HG02610 (cell line): ENCODE measurements around the gene SELENOV.

ENCODE experiments used
- ATAC-seq: cut with Tn5 transposase; IDR thresholded peaks from one replicate; pipeline ENCODE4 v1.9.1; 2021; ENCODE audit warnings: mild to moderate bottlenecking, moderate library complexity; ENCODE audit not compliant: unreplicated experiment

SELENOV gene

DNA sequence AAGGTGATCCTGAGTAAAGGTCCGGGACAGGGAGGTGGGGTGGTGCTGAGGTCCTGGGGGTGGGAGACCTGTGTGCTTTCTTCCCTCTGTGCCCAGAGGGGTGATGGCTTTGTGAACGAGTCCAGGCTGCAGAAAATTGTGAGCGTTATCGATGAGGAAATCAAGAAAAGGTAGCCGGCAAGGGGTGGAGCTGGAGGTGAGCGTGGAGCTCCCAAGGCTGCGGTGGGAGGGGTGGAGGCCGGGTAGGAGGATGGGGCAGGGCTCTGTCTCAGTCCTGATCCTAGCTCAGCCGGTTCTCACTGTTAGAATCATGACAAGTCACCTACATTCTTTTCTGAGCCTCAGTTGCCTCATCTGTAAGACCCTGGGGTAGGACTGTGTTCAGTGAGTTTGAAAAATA, 4.0 kb downstream of the SELENOV start:
- no peak for ATAC-seq

DNA sequence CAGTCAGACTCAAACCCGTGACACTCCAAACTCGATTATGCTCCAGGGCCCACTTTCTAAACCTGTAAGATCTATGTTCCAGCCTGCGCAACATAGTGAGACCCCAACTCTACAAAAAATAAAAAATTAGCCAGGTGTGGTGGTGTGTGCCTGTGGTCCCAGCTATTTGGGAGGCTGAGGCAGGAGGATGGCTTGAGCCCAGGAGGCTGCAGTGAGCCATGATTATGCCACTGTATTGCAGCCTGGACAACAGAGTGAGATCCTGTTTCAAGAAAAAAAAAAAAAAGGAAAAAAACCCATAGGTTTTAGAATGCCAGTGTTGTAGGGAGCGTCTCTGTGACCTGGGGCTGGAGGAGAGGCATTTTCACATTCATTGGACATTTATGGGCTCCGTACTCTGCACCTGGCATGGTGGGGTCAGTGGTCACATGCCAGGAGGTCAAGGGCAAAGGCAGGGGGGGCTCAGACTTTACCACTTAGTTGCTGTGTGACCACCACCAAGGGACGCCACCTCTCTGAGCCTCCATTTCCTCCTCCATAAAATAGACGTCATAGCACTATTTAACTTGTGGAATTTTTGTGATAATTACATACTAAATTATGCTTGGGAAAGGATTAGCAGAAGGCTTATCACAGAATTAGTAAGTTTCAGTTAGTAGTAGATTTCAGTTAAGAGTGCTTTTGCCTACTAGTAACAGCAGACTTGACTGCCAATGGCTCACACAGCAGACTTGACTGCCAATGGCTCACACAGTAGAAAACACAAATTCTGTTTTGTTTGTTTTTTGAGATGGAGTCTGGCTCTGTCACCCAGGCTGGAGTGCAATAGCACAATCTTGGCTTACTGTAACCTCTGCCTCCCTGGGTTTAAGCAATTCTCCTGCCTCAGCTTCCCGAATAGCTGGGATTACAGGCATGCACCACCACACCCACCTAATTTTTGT, 5.9 kb downstream of the SELENOV start:
- ATAC-seq: no peak

DNA sequence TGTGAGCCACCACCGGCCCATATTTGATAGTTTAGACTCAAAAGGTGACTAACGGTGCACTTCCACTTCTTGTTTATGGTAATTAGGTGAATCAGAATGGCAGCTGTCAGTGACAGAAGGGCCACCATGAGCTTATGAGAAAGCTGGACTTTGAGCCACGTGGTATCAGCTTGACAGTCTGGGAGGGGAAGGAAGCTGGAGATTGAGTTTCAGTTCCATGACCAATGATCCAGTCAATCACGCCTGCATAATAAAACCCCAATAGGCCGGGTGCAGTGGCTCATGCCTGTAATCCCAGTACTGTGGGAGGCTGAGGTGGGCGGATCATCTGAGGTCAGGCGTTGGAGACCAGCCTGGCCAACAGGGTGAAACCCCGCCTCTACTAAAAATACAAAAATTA, 9.6 kb downstream of the SELENOV start:
- ATAC-seq: no peak

DNA sequence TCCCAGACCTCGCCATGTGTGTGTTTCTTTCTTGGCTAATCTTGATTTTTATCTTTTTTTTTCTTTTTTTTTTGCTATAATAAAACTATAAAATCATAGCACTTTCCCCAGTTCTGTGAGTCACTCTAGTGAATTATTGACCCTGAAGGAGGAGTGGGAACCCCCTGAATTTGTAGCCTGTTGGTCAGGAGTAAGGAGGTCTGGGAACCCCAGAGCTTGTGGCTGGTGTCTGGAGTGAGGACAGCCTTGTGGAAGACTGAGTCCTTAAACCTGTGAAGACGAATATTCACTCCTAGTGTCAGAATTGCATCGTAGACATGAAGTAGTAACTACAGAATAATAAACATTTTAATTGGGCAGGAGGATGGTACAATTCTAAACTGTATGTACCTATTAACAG, 10.3 kb downstream of the SELENOV start:
- ATAC-seq: no peak

DNA sequence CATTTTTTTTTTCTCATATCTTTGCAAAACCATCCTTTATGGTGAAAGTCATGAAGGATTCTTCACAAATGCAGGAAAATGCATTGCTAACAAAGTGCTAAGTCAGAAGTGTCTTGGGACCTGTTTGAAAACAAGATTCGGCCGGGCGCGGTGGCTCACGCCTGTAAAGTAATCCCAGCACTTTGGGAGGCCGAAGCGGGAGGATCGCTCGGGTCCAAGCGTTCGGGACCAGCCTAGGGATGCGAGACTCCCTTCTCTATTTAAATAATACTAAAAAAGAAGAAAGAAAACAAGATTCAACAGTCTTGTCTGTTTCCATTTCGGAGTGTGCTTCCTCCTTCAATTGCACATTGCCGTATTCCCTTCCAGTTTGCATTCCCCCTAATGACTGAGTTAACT, 16.9 kb downstream of the SELENOV start:
- no peak for ATAC-seq

DNA sequence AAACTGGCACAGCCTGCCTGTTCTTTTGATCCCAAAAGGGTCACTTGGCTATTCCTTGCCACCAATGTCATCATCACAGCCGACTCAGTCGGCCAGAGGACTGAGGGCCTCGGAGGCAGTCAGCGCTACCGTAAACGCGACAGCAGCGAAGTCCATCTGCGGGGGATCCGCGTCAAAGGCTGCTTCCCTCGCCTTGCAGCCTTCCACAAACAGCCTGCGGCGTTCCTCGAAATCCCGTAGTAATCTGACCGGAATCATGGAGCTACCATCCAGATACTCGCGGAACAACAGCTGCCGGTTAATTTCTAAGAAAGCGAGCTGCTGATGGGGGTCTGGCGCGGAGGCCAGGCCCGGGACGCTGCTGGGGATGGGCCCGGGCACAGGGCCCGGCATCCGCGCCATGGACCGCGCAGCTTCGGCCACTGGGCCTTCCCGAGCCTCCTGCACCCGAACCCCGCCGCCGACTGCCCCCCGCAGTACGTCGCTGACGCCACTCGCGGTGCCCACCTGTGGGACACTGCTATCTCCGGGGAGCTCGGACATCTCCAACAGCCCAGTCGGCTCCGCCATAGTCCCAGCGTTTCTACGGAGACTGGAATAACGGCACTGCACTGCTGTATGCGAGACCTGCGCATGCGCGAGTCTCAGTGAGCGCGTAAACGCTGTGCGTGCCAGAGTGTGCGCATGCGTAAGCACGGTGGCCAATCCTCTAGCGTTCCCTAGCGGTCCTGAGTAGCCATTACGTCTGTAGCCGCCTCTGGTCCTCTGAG, 17.5 kb downstream of the SELENOV start, which contains the start of gene EID2B:
EID2B (minus strand) TSS at position 620 of the 770 bp plus-strand sequence; CDS start at position 570, 50 bp downstream.
- ATAC-seq: peak; percentile 79

DNA sequence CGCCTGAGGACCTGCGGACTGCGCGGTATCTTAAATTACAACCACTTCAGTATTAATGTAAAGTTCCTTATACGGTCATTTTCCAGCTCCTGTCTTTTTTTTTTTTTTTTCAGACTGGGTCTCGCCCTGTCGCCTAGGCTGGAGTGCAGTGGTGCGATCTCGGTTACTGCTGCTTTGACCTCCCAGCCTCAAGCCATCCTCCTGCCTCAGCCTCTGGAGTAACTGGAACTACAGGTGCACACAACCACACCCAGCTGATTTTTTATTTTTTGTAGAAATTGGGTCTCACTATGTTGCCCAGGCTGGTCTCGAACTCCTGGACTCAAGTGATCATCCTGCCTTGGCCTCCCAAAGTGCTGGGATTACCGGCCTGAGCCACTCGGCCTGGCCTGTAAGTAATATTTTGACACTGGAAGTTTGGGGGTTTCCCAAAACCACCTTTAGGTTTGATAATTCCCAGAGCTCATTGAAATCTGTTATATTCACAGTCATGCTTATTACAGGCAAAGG, 18.1 kb downstream of the SELENOV start:
- ATAC-seq: no peak

DNA sequence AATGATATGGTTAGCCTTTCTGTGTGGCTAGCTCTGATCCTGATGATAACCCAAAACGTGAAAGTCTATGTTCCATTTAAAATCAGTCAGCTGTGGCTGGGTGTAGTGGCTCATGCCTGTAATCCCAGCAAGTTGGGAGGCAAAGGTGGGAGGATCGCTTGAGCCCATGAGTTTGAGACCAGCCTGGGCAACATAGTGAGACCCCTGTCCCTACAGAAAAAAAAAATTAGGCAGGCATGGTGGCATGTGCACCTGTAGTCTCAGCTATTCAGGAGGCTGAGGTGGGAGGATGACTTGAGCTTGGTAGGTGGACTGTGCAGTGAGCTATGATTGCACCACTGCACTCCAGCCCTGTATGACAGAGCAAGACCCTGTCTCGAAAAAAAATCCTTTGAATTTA, 18.9 kb downstream of the SELENOV start:
- no peak for ATAC-seq

DNA sequence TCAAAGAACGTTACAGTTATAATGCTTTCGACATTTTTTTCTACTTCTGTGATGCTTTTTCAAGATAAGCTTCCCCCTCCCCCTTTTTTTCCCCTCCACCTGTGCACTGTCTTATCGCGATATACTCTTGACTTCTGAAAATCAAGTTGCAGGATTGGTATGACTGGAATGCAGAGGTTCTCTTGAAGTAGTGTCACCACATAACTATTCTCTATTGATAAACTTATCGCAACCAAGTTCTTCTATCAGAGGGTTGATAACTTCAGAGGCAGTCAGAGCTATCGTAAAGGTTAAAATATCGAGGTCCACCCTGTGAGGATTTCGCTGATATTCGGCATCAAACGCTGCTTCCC, 24.2 kb downstream of the SELENOV start:
- ATAC-seq: no peak

DNA sequence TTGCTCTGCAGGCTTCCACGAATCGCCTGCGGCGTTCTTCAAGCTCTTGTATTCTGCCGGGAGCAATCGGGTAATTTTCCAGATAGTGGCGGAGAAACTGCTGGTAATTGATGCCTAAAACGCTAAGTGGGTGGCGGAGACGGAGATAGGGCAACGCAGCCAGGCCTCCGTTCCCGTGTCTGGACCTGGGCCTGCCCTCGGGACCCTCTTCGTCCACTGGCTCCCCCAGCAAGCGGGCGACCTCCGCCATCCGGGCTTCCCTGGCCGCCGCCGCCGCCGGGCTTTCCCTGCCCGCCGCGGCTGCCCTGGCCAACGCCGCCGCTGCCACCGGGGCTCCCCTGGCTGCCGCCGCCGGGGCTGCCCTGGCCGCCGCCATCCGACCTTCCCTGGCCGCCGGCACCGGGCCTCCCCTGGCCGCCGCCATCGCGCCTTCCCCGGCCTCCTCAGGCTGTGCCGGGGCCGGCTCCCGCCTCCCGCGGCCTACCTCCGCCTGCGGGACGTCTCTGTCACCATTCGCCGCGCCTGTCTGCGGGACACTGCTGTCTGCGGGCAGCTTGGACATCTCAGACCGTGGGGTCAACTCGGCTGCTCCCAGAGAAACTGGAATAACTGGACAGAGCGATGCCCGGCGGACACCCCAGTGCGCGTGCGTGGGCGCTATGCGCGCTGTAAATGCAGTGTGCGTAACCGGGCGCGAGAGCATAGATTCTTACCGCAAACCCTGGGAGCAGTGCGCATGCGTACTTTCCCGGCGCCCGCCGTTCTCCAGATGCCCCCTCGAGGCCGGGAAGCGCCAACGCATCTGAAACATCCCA, 24.8 kb downstream of the SELENOV start, which contains the start of gene EID2:
EID2 (minus strand) TSS at position 644 of the 815 bp plus-strand sequence; CDS start at position 562, 82 bp downstream.
- ATAC-seq: peak; percentile 73

DNA sequence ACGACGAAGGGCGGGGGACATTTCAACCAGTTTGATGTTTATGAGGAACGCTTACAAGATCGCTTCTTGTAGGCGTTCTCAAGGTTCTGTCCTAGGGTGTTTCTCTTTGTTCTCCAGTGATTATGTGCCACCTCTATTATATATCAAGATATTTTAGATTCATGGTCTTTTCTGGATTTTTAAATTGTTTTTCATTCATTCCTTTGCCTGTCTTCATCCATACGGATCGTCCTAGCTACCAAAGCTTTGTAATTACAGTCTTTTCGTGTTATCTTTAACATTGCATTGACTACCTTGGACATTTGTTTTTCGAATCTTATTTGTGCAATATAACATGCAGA, 25.4 kb downstream of the SELENOV start:
- ATAC-seq: no peak

DNA sequence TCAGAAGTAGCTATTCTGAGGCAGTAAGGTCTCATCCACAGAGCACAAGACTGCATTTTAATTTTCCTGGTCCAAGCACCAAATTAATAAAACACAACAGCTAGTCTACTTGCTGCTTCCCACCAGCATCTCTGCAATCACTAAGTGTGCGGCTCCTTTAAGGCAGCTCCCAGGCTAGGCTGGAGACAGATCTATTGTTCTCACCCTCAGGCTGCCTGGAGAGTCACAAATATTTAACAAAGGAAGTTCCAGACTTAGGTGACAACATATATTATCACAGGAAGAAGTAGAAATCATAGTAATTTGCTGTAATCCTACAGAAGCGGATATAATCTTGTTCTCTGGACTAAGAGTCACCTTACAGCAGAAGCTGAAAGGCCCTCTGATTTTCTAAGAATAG, 27.3 kb downstream of the SELENOV start:
- ATAC-seq: no peak

DNA sequence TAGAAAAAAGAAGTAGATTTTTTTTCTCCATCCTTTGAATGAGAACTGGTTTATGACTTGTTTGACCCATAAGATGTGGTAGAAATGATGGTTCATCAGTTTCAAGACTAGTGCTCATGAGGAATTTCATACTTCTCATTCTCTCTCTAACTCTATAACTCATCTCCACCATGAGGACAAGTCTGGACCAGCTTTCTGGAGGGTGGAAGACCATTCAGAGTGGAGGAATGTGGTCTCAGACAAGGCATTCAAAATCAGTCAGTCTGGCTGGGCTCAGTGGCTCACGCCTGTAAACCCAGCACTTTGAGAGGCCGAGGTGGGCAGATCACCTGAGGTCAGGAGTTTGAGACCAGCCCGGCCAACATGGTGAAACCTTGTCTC, 28.5 kb downstream of the SELENOV start:
- ATAC-seq: no peak

DNA sequence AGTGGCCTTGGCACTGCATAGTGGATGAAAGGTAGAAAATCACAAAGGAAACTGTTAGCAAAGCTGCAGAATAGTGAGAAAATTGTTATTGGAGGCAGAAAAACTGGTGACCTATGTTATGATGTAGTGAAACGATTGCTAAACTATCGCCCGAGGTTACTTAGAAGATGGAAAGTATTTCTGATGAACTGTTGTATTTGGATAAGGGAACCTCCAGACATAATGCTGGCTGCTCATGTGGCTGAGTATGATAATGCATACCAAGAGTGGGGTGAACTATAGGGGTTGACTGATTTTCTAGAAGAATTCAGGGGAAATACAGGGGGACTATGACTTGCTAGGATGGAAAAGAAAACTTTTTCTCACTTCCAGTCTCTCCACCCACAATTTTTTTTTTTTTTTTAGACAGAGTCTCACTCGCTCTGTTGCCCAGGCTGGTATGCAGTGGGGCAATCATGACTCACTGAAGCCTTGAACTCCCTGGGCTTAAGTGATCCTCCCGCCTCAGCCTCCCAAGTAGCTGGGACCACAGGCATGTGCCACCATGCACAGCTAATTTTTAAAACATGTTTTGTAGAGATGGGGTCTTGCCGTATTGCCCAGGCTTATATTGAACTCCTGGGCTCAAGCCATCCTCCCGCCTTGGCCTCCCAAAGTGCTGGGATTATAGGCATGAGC, 29.4 kb downstream of the SELENOV start:
- no peak for ATAC-seq

DNA sequence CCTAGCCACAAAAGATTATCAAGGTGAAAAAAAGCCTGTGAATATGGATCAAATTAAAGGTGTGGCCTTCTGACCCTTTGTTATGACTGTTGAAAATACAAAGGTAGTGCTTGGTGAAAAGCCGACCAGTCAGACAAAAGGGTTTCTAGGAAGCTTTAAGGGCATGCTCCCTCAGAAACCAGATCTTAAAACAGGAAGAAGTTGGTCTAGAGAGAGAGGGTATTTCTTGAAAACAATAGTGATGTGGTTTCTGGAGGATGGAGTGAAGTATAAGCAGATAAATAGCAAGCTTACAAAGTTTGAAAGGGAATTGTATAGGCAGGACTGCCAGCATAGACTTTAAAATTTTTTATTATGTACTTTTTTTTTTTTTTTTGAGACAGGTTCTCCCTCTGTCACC, 30.0 kb downstream of the SELENOV start:
- ATAC-seq: no peak

DNA sequence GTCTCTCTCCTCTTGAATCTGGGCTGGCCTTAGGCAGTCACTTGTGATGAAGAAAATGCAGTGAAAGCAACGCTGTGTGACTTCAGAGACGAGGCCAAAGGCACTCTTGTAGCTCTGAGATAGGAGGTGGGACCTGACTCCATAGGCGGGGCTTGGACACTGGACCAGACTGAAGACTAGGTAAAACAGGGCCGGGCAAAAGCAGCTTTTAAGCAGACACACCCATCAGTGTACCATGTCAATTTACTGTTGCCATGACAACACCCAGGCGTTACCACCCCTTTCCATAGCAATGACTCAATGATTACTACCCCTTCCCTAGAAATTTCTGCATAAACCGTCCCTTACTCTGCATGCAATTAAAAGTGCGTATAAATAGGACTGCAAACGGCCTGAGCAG, 31.7 kb downstream of the SELENOV start:
- no peak for ATAC-seq

DNA sequence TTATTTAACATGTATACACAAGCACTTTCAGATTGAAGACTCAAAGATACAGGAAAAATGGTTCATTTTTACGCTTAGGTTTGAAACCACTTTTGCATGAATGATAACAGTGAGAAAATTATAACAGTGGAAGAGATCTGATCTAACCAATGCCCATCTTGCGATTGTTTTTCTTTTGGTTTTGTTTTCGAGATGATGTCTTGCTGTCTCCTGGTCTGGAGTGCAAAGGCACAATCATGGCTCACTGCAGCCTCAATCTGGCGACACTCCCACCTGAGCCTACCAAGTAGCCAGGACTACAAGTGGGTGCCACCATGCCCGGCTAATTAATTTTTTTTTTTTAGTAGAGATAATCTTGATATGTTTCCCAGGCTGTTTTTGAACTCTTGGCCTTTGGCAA, 35.3 kb downstream of the SELENOV start:
- ATAC-seq: no peak

DNA sequence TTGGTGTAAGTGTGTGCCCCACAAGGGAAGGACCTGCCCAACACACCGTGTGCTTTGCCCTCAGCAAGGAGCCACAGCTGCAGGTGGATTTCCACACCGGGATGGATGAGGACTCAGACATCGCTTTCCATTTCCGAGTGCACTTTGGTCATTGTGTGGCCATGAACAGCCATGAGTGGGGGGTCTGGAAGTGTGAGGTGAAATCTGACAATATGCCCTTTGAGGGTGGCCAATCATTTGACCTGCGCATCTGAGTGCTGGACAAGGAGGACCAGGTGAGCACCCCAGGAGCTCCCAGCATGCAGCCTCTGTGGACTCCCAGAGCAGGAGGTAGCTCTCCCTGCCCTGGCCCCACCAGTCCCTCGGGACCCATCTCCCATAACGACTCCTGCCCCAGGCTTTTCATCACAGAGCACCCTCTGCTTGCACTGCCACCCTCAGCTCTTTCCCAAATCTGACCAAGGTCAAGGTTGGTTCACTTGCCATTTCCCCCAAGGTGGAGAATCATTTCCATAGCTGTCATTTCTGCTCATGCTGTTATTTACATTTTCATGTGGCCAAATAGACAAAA, 38.2 kb downstream of the SELENOV start:
- ATAC-seq: no peak

DNA sequence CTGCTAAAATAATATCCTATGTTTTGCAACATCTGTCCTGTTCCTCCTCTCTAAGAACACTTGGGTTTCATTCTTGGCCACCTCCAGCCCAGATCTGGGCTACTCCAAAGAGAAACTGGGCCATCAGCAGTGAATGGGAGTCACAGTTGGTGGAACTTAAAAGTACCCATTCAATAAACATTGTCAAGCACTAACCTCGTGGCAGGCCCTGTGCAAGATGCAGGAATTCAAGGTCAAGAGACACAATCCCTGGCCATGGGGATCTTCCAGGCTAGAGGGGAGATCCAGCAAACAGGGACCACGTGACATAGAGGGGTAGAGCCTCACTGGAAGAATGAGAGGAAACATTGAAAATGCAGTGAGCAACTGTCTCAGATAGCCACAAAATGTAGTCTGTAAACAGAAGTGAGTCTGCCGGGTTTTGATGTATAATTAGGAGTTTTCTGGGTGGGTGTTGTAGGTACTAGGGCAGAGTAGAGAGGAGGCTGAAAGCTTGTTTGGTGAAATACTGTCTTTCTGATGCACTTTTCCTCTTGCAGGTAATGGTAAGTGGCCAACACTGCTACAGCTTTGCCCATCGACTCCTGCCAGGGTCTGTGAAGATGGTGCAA, 39.9 kb downstream of the SELENOV start:
- no peak for ATAC-seq

DNA sequence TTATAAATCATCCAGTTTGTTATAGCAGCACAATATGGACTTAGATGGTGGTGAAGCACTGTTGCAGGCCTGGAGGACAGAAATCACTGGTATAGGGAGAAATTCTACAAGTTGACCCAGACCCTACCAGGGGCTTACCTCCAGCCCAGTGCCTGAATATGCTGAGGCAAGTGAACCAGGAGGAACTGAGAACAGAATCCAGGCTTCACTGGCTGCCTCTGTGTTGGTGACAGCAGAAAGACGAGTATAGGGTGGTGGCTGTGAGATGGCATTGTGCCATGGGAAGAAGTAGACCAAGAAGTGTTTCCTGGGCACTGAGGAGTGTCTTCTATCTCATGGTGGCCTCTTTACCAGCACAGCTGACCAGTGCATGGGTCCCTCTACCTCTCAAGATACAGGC, 40.9 kb downstream of the SELENOV start:
- ATAC-seq: no peak
